Measurements from ENCODE around the gene NOS3. TPM values are rescaled to one million over a fixed set of nuclear protein-coding genes. Genes with fewer than 3 reads are reported as not detected.

NOS3 gene
- polyA plus RNA-seq, 3 donors: 0.26 to 0.72 (median 0.39) TPM

- peaks cover 3% of the 10 kb centered on the region for H3K4me1 Mint-ChIP-seq
- intact Hi-C loops (cut with micrococcal nuclease): no loop called here
- DNase-seq: no peak
These were observed 21.3 kb upstream of the NOS3 start for GRCh38 chr7:150969475-150969874.

GRCh38 chr7:150970424-150970823 lies 20.4 kb upstream of the NOS3 start:
- Histone ChIP-seq H3K4me1 (ENCODE audit: control insufficient read depth in 1 of 2, insufficient read depth in 2 of 2, low read length in 2 of 2) (peaks cover 3 to 7% of the 10 kb centered on the region in 2 donors), H3K27me3 (ENCODE audit: control insufficient read depth in 2 of 2, insufficient read depth in 2 of 2, low read length in 2 of 2) (peaks cover 10 to 32% of the 10 kb centered on the region in 2 donors), H4K20me1 (ENCODE audit: insufficient read depth, low read length) (no peaks in the 10 kb centered on the region), H3K79me2 (ENCODE audit: insufficient read depth, low read length) (no peaks in the 10 kb centered on the region), H3K9ac (ENCODE audit: insufficient read depth, low read length, poor library complexity, severe bottlenecking) (no peak overlapping the region), H3K4me3 (replicated peaks in 1 of 3; ENCODE audit: low read depth in 2 of 3, low read length in 3 of 3) (no peak overlapping the region), H3K27ac (ENCODE audit: low read depth in 1 of 2, low read length in 2 of 2) (no peak overlapping the region), H3K9me3 (replicated peaks in 1 of 2; ENCODE audit: control insufficient read depth in 1 of 2, insufficient read depth in 1 of 2, low read length in 2 of 2) (no peaks in the 10 kb centered on the region), H3K4me2 (replicated peaks; ENCODE audit: extremely low read depth, low read length, poor library complexity, severe bottlenecking) (no peak overlapping the region), H3K36me3 (replicated peaks in 1 of 2; ENCODE audit: control insufficient read depth in 1 of 2, insufficient read depth in 2 of 2, low read length in 2 of 2) (no peaks in the 10 kb centered on the region), H2AFZ (ENCODE audit: insufficient read depth, low read depth, low read length, poor library complexity, severe bottlenecking) (no peak overlapping the region)
- peaks cover 0 to 3% (median 0%) of the 10 kb centered on the region in 7 donors for H3K9me3 Mint-ChIP-seq
- peaks cover 38 to 72% (median 42%) of the 10 kb centered on the region in 3 donors for H3K27me3 Mint-ChIP-seq (ENCODE audit: low read depth in 3 of 3)
- TF ChIP-seq CTCF (IDR thresholded peaks at IDR 0.05): no peak
- H3K4me1 Mint-ChIP-seq: peaks cover 8% of the 10 kb centered on the region
- H3K36me3 Mint-ChIP-seq: peaks cover 0 to 1% of the 10 kb centered on the region in 2 donors
- H3K27ac Mint-ChIP-seq: no peak overlapping the region
- intact Hi-C loops (cut with micrococcal nuclease): no loop called here
- H3K4me3 Mint-ChIP-seq: no peak overlapping the region
- no peak for DNase-seq
- WGBS (ENCODE audit: insufficient coverage): 90% methylated on average over 5 of the region's 11 CpGs

More at GRCh38 chr7:150969475-150969874, 21.3 kb upstream of the NOS3 start:
- Histone ChIP-seq H3K9me3 (replicated peaks in 1 of 2; ENCODE audit: control insufficient read depth in 1 of 2, insufficient read depth in 1 of 2, low read length in 2 of 2) (no peaks in the 10 kb centered on the region), H2AFZ (ENCODE audit: insufficient read depth, low read depth, low read length, poor library complexity, severe bottlenecking) (no peak overlapping the region), H3K4me2 (replicated peaks; ENCODE audit: extremely low read depth, low read length, poor library complexity, severe bottlenecking) (no peak overlapping the region), H3K9ac (ENCODE audit: insufficient read depth, low read length, poor library complexity, severe bottlenecking) (no peak overlapping the region), H3K4me3 (replicated peaks in 1 of 3; ENCODE audit: low read depth in 2 of 3, low read length in 3 of 3) (no peak overlapping the region), H3K27ac (ENCODE audit: low read depth in 1 of 2, low read length in 2 of 2) (no peak overlapping the region), H3K27me3 (ENCODE audit: control insufficient read depth in 2 of 2, insufficient read depth in 2 of 2, low read length in 2 of 2) (peaks cover 6 to 28% of the 10 kb centered on the region in 2 donors), H4K20me1 (ENCODE audit: insufficient read depth, low read length) (no peaks in the 10 kb centered on the region), H3K79me2 (ENCODE audit: insufficient read depth, low read length) (no peaks in the 10 kb centered on the region), H3K4me1 (ENCODE audit: control insufficient read depth in 1 of 2, insufficient read depth in 2 of 2, low read length in 2 of 2) (no peaks in the 10 kb centered on the region), H3K36me3 (replicated peaks in 1 of 2; ENCODE audit: control insufficient read depth in 1 of 2, insufficient read depth in 2 of 2, low read length in 2 of 2) (no peaks in the 10 kb centered on the region)
- Mint-ChIP-seq H3K4me3 (no peak overlapping the region), H3K27ac (no peak overlapping the region), H3K9me3 (peaks cover 0 to 2% (median 0%) of the 10 kb centered on the region in 7 donors), H3K36me3 (no peaks in the 10 kb centered on the region), H3K27me3 (ENCODE audit: low read depth in 3 of 3) (peaks cover 32 to 72% (median 38%) of the 10 kb centered on the region in 3 donors)
- 89% methylated on average over 6 of the region's 7 CpGs for WGBS (ENCODE audit: insufficient coverage)
- no peak for TF ChIP-seq CTCF (IDR thresholded peaks at IDR 0.05)

Measured in CD14-positive monocyte (primary cell).